Stomach smooth muscle (tissue), 2 donors: Measurements from ENCODE around the gene PKN1.

ENCODE experiments used
- H3K27ac ChIP-seq: one replicate; pipeline ENCODE4 v1.7.0; 2013; ENCODE audit warnings: mild to moderate bottlenecking, low read length, inconsistent platforms
- H3K27me3 ChIP-seq, 2 donors: one replicate each; pipeline ENCODE4 v1.7.0; 2013; ENCODE audit warnings: low read length in 2 of 2; ENCODE audit not compliant: insufficient read depth in 2 of 2, control insufficient read depth in 1 of 2
- H3K36me3 ChIP-seq, 2 donors: one replicate each; pipeline ENCODE4 v1.7.0; 2013; ENCODE audit warnings: low read length in 2 of 2; ENCODE audit not compliant: control insufficient read depth in 2 of 2, insufficient read depth in 2 of 2
- H3K4me1 ChIP-seq: one replicate; pipeline ENCODE4 v1.7.0; 2013; ENCODE audit warnings: low read length; ENCODE audit not compliant: control insufficient read depth, insufficient read depth
- H3K4me3 ChIP-seq, 2 donors: one replicate each; pipeline ENCODE4 v1.7.0; 2013; ENCODE audit warnings: low read length in 2 of 2
- H3K9ac ChIP-seq, 2 donors: one replicate each; pipeline ENCODE4 v1.7.0; 2013; ENCODE audit warnings: low read length in 2 of 2, mild to moderate bottlenecking in 1 of 2
- H3K9me3 ChIP-seq, 2 donors: one replicate each; pipeline ENCODE4 v1.7.0; 2013; ENCODE audit warnings: low read length in 2 of 2; ENCODE audit not compliant: control insufficient read depth in 2 of 2
- donor health status: healthy.
- donor health status: Pancreatic carcinoma.

PKN1 gene

DNA sequence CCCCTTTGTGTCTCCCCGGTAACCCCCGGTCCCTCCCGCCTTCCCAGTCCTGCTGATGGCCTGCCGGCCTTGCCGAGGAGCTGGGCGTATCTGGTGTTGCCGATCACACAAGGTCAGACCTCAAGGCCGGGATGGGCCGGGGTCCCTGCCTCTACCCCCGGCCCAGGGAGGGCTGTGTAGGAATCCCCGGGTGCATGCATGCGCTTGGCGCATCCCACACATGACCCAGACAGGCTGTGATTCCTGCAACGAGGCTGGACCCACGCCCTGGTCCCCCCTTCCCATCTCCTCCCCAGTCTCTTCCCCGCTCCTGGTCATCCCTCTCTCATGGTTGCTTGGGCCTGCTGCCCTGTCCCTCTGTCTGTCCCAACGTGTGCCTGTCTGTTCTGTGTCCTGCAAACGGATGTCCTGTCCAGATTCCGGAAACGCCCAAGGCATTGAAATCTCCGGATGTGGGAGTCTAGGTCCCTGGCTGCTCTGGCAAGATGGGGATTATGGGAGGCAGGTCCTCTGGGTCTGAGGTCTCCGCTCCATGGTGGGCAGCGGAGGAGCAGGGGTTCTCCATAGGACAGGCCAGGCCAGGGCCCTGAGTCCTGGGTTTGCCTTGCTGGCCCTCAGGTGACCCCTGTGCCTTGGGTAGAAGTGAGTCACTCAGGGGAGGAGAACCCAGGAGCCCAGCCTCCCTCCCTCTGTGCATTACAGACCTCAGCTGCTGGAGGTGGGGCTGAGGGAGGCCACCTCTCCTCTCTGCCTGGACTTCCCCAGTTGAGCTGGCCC, 1.6 kb downstream of the PKN1 start:
- peak overlapping the region; percentile 74 for H3K27ac ChIP-seq
- H3K4me3 ChIP-seq: peak overlapping the region; percentile 66 to 80
- peak overlapping the region; percentile 47 to 79 for H3K9ac ChIP-seq
- H3K4me1 ChIP-seq: peaks cover 24% of the 10 kb centered on the region
- no peaks in the 10 kb centered on the region for H3K27me3 ChIP-seq
- H3K9me3 ChIP-seq: no peaks in the 10 kb centered on the region
- no peaks in the 10 kb centered on the region for H3K36me3 ChIP-seq

DNA sequence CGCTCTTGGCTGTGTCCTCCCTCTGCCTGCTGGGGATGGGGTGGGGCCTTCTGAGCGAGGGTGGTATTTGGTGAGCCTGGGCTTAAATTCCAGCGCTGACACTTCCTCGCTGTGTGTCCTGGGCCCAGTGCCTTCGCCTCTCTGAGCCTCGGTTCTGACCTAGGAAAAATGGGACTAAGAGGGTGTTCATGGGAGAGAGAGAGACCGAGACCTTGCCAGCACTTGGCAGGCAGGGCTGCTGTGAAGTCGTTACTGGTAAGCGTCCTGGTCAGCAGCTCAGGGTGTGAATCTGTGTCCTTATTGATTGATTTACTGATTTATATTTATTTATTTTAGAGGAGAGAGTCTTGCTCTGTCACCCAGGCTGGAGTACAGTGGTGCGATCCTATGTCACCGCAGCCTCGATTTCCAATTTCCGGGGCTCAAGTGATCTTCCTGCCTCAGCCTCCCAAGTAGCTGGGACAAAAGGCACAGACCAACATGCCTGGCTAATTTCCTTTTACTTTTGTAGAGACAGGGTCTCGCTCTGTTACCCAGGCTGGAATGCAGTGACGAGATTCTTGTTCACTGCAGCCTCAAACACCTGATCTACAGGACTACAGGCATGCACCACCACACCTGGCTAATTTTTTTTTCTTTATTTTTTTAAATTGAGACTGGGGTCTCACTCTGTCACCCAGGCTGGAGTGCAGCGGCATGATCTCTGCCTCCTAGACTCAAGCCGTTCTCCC, 2.4 kb downstream of the PKN1 start:
- Histone ChIP-seq H3K9me3 (no peaks in the 10 kb centered on the region), H3K27me3 (no peaks in the 10 kb centered on the region), H3K36me3 (no peaks in the 10 kb centered on the region), H3K27ac (peak overlapping the region; percentile 74), H3K9ac (peak overlapping the region in 1 of 2 donors; percentile 29), H3K4me1 (peaks cover 24% of the 10 kb centered on the region), H3K4me3 (peak overlapping the region in 1 of 2 donors; percentile 80)

GRCh38 chr19:14437578-14438140, 4.6 kb downstream of the PKN1 start:
- no peaks in the 10 kb centered on the region for H3K27me3 ChIP-seq
- no peaks in the 10 kb centered on the region for H3K9me3 ChIP-seq
- no peak overlapping the region for H3K4me3 ChIP-seq
- no peak overlapping the region for H3K9ac ChIP-seq
- peaks cover 5 to 9% of the 10 kb centered on the region in 2 donors for H3K36me3 ChIP-seq
- no peak overlapping the region for H3K27ac ChIP-seq
- H3K4me1 ChIP-seq: peaks cover 27% of the 10 kb centered on the region

- H3K27me3 ChIP-seq: no peaks in the 10 kb centered on the region
Observed at GRCh38 chr19:14439014-14439413, 5.9 kb downstream of the PKN1 start.

GRCh38 chr19:14440049-14440448, 6.9 kb downstream of the PKN1 start:
- no peak overlapping the region for H3K9ac ChIP-seq
- H3K9me3 ChIP-seq: no peaks in the 10 kb centered on the region
- H3K36me3 ChIP-seq: peaks cover 23 to 29% of the 10 kb centered on the region in 2 donors
- peaks cover 14% of the 10 kb centered on the region for H3K4me1 ChIP-seq
- H3K27ac ChIP-seq: no peak overlapping the region
- H3K27me3 ChIP-seq: no peaks in the 10 kb centered on the region
- peak overlapping the region in 1 of 2 donors; percentile 35 for H3K4me3 ChIP-seq

More at GRCh38 chr19:14439014-14439413, 5.9 kb downstream of the PKN1 start:
- Histone ChIP-seq H3K9me3 (no peaks in the 10 kb centered on the region), H3K9ac (no peak overlapping the region), H3K4me3 (no peak overlapping the region), H3K27ac (no peak overlapping the region), H3K4me1 (peaks cover 24% of the 10 kb centered on the region), H3K36me3 (peaks cover 18 to 21% of the 10 kb centered on the region in 2 donors)

DNA sequence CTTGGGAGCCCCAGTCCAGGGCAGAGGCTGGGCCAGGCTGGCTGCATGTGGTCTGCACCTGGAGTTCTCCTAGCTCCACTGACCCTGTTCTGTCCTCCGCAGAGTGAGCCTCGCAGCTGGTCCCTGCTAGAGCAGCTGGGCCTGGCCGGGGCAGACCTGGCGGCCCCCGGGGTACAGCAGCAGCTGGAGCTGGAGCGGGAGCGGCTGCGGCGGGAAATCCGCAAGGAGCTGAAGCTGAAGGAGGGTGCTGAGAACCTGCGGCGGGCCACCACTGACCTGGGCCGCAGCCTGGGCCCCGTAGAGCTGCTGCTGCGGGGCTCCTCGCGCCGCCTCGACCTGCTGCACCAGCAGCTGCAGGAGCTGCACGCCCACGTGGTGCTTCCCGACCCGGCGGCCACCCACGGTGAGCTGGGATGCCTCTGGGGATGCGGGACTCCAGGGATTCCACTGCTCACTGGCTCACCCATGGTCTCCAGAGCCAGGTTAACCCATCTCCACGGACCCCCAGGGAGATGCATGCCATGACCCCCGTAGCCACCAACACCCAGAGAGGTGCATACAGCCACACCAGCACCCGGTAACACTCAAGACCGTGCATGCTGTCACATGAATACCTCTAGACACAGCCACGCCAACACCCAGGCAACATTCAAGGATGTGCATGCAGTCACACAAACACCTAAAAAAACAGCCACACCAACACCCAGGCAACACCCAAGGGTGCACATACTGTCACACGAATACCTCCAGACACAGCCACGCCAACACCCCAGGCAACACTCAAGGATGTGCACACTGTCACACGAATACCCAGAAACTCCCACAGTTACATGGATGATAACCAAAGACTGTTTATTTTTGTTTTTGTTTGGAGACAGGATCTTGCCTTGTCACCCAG, 8.2 kb downstream of the PKN1 start:
- Histone ChIP-seq H3K4me1 (peaks cover 7% of the 10 kb centered on the region), H3K9ac (no peak overlapping the region), H3K36me3 (peaks cover 27 to 33% of the 10 kb centered on the region in 2 donors), H3K9me3 (no peaks in the 10 kb centered on the region), H3K4me3 (no peak overlapping the region), H3K27ac (no peak overlapping the region), H3K27me3 (no peaks in the 10 kb centered on the region)

DNA sequence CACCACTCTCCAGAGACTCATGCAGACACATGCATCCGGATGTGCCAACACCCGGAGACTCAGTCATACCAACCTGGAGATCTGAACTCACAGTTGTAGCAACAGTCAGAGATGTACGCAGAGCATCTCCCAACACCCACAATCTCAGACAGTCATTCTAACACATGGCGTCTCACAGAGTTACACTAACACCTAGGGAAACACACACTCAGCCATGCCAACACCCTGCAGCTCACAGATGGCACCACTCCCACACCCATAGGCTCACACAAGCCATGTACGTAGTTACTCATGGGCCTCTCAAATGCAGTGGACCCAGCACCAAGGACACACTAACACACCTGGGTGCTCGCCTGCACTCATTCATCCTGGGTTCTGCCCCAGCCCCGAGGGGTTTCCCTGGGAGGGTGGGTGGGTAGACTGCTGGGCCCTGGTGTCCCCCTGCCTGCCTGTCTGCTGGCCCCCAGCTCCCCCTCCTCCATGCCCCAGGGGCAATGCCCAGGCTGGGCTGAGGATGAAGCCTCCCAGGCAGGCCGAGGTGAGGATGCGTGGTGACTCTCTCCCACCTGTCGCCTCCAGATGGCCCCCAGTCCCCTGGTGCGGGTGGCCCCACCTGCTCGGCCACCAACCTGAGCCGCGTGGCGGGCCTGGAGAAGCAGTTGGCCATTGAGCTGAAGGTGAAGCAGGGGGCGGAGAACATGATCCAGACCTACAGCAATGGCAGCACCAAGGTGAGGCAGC, 10.0 kb downstream of the PKN1 start:
- Histone ChIP-seq H3K27ac (no peak overlapping the region), H3K27me3 (no peaks in the 10 kb centered on the region), H3K9ac (no peak overlapping the region), H3K9me3 (no peaks in the 10 kb centered on the region), H3K4me1 (peaks cover 7% of the 10 kb centered on the region), H3K36me3 (peaks cover 39 to 43% of the 10 kb centered on the region in 2 donors), H3K4me3 (no peak overlapping the region)

DNA sequence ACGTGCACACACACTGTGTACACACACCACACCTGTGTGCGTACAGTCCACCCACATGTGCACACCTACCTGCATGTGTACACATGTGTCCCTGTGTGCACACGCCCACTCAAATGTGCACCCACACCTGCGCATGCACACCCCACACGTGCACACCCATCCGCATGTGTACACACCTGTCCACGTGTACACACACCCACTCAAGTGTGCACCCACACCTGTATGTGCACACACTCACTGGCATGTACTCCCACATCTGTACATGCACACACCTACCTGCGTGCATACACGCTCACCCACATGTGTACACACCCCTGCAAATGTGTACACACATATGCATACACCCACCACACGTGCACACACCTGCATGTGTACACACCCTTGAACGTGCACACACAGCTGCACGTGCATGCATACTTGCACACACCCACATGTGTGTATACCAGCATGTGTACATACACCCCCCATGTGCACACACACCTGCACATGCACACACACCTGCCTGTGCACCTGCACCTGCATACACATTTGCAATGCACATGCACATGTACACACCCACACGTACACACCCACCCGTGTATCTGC, 10.6 kb downstream of the PKN1 start:
- peaks cover 44 to 48% of the 10 kb centered on the region in 2 donors for H3K36me3 ChIP-seq
- H3K27ac ChIP-seq: no peak overlapping the region
- H3K9ac ChIP-seq: no peak overlapping the region
- no peaks in the 10 kb centered on the region for H3K9me3 ChIP-seq
- no peaks in the 10 kb centered on the region for H3K27me3 ChIP-seq
- H3K4me1 ChIP-seq: peaks cover 7% of the 10 kb centered on the region
- H3K4me3 ChIP-seq: no peak overlapping the region

DNA sequence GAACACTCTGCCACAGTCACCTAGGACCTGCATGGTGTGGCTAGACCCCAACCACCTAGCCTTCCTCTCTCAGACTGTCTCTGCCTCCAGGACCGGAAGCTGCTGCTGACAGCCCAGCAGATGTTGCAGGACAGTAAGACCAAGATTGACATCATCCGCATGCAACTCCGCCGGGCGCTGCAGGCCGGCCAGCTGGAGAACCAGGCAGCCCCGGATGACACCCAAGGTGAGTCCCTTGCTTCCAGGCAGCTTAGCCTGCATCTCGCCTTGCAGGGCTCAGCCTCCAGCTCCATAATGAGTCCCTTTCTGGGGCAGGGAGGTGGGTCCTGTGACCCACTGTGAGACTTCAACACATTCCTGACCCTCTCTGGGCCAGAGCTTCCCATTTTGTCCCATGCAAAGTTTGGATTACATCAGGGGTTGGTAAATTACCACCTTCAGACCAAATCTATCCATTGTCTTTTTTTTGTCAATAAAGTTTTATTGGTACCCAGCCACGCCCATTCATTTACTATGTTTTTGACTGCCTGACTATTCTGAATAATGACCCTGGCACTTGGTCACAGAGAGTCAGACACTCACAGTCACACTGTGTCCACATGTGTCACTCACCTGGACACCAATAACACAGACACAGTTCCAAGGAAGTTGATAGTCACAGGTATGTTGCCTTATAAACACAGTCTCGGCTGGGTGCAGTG, 13.4 kb downstream of the PKN1 start:
- Histone ChIP-seq H3K9me3 (no peaks in the 10 kb centered on the region), H3K4me1 (peaks cover 3% of the 10 kb centered on the region), H3K4me3 (no peak overlapping the region), H3K27ac (no peak overlapping the region), H3K36me3 (peaks cover 56 to 62% of the 10 kb centered on the region in 2 donors), H3K27me3 (no peaks in the 10 kb centered on the region), H3K9ac (no peak overlapping the region)
